GM18868 (cell line): ENCODE measurements around the gene DUS2.
"Not testable (repeated sequence)": the region's sequence is repeated elsewhere in the genome, so short reads cannot be mapped to it uniquely, and the experiment has no call there.

Experiments used
- ATAC-seq: cut with Tn5 transposase; IDR thresholded peaks from one replicate; pipeline ENCODE4 v1.9.1; 2021; ENCODE audit warnings: mild to moderate bottlenecking, moderate library complexity; ENCODE audit not compliant: unreplicated experiment

DUS2 gene

DNA sequence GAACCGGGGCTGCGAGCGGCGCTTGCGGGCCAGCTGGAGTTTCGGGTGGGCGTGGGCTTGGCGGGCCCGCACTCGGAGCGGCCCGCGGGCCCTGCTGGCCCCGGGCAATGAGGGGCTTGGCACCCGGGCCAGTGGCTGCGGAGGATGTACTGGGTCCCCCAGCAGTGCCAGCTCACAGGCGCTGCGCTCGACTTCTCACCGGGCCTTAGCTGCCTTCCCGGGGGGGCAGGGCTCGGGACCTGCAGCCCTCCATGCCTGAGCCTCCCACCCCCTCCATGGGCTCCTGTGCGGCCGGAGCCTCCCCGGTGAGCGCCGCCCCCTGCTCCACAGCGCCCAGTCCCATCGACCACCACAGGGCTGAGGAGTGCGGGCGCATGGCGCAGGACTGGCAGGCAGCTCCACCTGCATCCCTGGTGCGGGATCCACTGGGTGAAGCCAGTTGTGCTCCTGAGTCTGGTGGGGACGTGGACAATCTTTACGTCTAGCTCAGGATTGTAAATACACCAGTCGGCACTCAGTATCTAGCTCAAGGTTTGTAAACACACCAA lies 24.8 kb upstream of the DUS2 start:
- ATAC-seq: not testable (repeated sequence)

DNA sequence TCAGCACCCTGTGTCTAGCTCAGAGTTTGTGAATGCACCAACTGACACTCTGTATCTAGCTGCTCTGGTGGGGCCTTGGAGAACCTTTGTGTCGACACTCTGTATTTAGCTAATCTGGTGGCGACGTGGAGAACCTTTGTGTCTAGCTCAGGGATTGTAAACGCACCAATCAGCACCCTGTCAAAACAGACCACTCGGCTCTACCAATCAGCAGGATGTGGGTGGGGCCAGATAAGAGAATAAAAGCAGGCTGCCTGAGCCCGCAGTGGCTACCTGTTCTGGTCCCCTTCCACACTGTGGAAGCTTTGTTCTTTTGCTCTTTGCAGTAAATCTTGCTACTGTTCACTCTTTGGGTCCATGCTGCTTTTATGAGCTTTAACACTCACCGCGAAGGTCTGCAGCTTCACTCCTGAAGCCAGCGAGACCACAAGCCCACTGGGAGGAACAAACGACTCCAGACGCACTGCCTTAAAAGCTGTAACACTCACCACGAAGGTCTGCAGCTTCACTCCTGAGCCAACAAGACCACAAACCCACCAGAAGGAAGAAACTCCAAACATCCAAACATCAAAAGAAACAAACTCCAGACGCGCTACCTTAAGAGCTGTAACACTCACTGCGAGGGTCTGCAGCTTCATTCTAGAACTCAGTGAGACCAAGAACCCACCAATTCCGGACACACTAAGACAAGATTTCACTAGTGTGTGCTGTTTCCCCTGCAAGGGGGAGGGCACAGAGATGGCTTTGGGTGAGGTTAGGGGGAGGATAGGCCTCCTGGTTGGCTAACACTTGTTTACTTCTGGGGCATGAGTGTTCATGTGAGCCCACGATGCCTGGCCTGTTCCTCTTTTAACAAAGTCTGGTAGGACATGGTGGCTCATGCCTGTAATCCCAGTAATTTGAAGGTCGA lies 24.1 kb upstream of the DUS2 start, which contains the start of gene DPEP2:
DPEP2 (minus strand) TSS at position 706 of the 910 bp plus-strand sequence. CDS start 6,272 bp downstream, outside the sequence.
- not testable (repeated sequence) for ATAC-seq

- ATAC-seq: no peak
These were observed 23.1 kb upstream of the DUS2 start for GRCh38 chr16:67999985-68000384.

GRCh38 chr16:68000450-68000849 lies 22.6 kb upstream of the DUS2 start:
- no peak for ATAC-seq

- no peak for ATAC-seq
These were observed 20.1 kb upstream of the DUS2 start for GRCh38 chr16:68003031-68003430.

- ATAC-seq: no peak
These were observed 17.9 kb upstream of the DUS2 start for GRCh38 chr16:68005211-68005610.

DNA sequence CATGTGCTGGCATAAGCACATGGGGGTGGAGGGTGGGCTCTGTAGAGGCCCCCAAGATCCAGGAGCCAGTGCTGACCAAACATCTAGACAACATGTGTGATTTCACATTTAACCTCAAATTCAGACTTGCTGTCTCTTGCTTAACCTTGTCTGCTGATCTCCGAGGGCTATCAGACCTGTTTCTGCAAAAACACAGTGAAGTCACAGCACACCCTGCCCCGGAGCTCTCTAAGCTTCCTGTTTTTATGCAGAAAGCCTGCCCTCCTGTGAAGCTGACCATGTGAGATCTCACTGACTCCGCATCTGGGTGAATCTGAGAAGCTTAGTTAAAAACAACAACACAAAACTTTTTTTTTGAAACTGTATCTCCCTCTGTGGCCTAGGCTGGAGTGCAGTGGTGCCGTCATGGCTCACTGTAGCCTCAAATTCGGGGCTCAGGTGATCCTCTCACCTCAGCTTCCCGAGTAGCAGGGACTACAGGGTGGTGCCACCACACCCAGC lies 17.2 kb upstream of the DUS2 start:
- ATAC-seq: no peak

DNA sequence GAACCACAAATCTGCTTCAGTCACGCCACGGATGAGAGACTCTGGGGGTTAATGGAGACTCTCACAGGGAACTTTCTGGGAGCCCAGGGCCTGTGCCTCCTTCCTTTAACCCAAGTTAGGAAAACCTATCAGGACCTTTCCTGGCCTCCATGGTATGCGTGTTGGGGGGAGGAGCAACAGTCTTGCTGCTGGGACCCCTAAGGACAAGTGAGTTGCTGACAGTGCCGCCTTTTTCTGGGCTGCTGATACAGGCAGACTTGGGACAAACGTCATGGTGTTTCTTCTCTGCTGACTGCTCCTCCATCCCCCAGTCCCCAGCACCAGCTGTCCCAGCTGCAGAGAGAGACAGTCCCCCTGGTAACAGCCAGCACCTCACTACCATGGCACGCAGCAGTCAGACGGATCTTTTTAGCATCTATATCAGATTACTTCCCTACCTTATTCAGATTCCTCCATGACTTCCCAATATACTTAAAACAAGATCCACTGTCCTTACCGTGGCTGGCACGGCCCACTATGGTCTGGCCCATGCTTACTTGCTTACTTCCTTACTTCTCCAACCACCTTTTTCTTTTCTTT lies 13.8 kb upstream of the DUS2 start:
- no peak for ATAC-seq

DNA sequence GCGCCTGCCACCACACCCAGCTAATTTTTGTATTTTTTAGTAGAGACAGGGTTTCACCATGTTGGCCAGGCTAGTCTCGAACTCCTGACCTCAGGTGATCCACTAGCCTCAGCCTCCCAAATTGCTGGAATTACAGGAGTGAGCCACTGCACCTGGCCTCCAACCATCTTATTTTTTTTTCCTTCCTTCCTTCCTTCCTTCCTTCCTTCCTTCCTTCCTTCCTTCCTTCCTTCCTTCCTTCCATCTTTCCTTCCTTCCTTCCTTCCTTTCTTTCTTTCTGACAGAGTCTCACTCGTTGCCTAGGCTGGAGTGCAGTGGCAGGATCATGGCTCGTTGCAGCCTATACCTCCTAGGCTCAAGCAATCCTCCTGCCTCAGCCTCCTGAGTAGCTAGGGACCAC lies 13.2 kb upstream of the DUS2 start:
- not testable (repeated sequence) for ATAC-seq

GRCh38 chr16:68013440-68013839 lies 9.6 kb upstream of the DUS2 start:
- ATAC-seq: no peak

DNA sequence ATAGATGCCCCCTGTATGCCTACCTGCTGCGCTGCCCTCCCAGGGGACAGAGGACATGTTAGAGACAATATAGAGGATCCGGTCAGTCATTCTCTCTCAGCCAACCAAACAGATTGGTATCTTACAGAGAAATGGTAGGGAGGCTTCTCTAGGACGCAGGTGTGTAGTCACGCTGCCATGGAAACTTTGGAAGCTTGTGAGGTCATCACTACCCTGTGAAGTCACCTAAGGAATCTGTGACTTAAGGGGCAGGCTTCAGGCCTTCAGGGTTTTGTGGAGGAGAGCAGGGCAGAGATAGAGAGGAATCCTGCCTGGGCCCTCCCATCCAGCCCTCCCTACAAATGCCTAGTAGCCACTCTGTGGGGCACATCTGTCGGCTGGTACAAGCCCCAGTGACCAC lies 7.4 kb upstream of the DUS2 start, which contains the start of gene DPEP2NB:
DPEP2NB (minus strand) TSS at position 231 of the 400 bp plus-strand sequence; CDS start at position 90, 141 bp downstream.
- no peak for ATAC-seq

- no peak for ATAC-seq
These were observed 3.9 kb upstream of the DUS2 start for GRCh38 chr16:68019167-68019680.

GRCh38 chr16:68021490-68021889 lies 1.6 kb upstream of the DUS2 start:
- no peak for ATAC-seq

GRCh38 chr16:68022278-68022727 lies 781 bp upstream of the DUS2 start:
- no peak for ATAC-seq

DNA sequence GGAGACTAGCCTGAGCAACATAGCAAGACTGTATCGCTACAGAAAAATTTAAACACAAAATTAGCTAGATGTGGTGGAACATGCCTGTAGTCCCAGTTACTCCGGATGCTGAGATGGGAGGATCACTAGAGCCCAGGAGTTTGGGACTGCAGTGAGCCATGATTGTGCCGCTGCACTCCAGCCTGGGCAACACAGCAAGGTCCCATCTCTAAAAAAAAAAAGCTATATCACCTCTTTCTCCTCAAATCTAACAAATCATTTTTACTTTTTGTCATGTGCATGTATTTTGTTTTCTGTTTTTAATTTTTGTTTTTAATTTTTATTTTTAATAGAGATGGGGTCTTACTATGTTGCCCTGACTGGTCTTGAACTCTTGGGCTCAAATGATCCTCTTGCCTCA lies 5.9 kb downstream of the DUS2 start:
- ATAC-seq: no peak

DNA sequence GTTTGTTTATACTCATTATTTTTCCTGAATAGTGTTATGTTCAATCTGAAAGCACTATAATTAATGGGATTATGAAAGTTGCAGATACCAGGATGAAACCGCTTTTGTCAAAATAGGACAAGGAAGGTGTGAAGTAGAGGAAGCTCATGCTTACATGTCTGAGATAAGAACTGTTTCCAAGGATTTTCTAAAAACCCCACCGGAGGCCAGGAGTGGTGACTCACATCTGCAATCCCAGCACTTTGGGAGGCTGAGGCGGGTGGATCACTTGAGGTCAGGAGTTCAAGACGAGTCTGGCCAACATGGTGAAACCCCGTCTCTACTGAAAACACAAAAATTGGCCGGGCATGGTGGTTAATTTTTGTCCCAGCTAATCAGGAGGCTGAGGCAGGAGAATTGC lies 7.0 kb downstream of the DUS2 start:
- ATAC-seq: not testable (repeated sequence)

GRCh38 chr16:68031951-68032350 lies 8.9 kb downstream of the DUS2 start:
- no peak for ATAC-seq

DNA sequence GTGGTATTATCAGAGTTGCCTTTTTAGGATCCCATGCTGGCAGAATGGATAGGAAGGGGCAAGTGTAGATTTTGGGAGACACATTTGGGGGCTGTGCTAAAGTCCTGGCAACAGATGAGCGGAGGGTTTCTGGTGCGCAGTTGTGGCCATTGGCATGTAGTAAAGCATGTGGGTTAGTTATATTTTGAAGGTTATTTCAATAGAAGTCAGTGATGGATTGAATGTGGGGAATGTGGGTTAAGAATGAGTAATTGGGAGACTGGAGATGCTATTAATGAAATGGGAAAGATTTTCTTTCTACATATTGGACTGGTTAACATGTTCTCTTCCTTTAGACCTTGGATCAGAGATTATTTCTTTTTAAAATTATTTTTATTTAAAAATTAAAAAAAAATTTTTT lies 10.0 kb downstream of the DUS2 start:
- ATAC-seq: no peak

DNA sequence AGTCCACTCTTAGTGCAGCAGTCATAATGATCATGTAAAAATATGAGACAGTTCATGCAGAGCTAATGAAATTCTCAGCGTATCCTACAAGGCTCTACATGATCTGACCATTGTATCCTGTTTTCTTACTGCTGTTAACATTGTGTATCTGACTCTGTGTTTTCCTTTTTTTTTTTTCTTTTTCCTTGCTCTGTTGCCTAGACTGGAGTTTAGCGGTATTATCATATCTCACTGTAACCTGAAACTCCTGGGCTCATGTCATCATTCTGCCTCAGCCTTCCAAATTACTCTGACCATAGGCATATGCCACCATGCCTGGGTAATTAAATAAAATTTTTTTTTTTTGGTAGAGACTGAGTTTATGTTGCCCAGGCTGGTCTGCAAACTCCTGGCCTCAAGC lies 12.1 kb downstream of the DUS2 start:
- no peak for ATAC-seq

DNA sequence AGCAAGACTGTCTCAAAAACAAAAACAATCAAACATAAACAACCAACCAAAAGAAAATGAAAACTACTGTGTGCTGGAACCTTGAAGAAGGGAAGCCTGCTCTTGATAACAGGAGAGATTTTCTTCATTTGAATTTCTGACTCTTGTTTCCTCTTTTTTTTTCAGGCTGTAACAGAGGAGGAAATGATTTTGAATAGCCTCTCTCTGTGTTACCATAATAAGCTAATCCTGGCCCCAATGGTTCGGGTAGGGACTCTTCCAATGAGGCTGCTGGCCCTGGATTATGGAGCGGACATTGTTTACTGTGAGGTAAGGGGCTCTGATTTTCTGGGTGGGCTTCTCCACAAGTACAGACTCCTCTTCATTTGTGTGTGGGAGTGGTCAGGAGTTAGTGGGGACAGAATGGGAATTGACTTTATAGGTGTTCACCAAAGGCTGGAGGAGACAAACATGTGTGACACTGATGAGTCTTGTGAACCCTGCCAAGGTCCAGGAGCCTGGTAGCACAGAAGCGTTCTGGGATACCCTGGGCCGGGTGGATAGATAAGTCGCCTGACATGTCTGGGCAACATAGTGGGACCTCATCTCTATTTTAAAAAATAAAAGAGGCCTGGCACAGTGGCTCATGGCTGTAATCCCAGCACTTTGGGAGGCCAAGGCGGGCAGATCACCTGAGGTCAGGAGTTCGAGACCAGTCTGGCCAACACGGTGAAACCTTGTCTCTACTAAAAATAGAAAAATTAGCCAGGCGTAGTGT lies 14.9 kb downstream of the DUS2 start:
- no peak for ATAC-seq
